Neural crest cell (in vitro differentiated cells): Measurements from ENCODE around the gene IL12RB1. TPM values are rescaled to one million over a fixed set of nuclear protein-coding genes. Genes with fewer than 3 reads are reported as not detected.

Source experiments
- DNase-seq: peaks from one replicate; pipeline ENCODE4 v3.0.0; 2021; ENCODE audit warnings: low read depth, mixed read lengths, low spot score
- H3K27ac Mint-ChIP-seq: one replicate; pipeline ENCODE4 v1.8.0; 2021; ENCODE audit warnings: mild to moderate bottlenecking, mixed read lengths; ENCODE audit not compliant: unreplicated experiment
- H3K27me3 Mint-ChIP-seq: 2 replicates; pipeline ENCODE4 v1.8.0; 2021; ENCODE audit warnings: low read depth, mild to moderate bottlenecking, mixed read lengths
- H3K36me3 Mint-ChIP-seq: 2 replicates; pipeline ENCODE4 v1.8.0; 2021; ENCODE audit warnings: low read depth, mild to moderate bottlenecking, mixed read lengths
- H3K4me1 Mint-ChIP-seq: 2 replicates; pipeline ENCODE4 v1.8.0; 2021; ENCODE audit warnings: mixed read lengths
- H3K4me3 Mint-ChIP-seq: one replicate; pipeline ENCODE4 v1.8.0; 2021; ENCODE audit warnings: mild to moderate bottlenecking, mixed read lengths
- H3K9me3 Mint-ChIP-seq: 2 replicates; pipeline ENCODE4 v1.8.0; 2021; ENCODE audit warnings: mixed read lengths
- CTCF ChIP-seq: fragments of 200-600 bp; sonication (generic); conservative IDR thresholded peaks from 2 replicates; pipeline ENCODE4 v1.5.0; 2021; ENCODE audit warnings: antibody characterized with exemption, mild to moderate bottlenecking
- total RNA-seq: library from RNA; stranded (reverse); gene quantifications from 2 replicates; pipeline ENCODE4 v1.2.1, GENCODE V29; 2021

IL12RB1 gene
- total RNA-seq, 1 donor from 2014 or later, result not detected

GRCh38 chr19:18083929-18084684, 2.6 kb downstream of the IL12RB1 start:
- no peaks in the 10 kb centered on the region for H3K36me3 Mint-ChIP-seq
- peaks cover 9% of the 10 kb centered on the region for H3K9me3 Mint-ChIP-seq
- DNase-seq, result no peak
- H3K27me3 Mint-ChIP-seq, result peaks cover 6% of the 10 kb centered on the region
- H3K4me1 Mint-ChIP-seq, result peaks cover 4% of the 10 kb centered on the region
- no peak overlapping the region for H3K4me3 Mint-ChIP-seq
- no peak overlapping the region for H3K27ac Mint-ChIP-seq
- no peak for TF ChIP-seq CTCF

GRCh38 chr19:18074192-18074591, 12.5 kb downstream of the IL12RB1 start:
- DNase-seq, result no peak
- Mint-ChIP-seq H3K4me3 (no peak overlapping the region), H3K27me3 (peaks cover 3% of the 10 kb centered on the region), H3K4me1 (no peaks in the 10 kb centered on the region), H3K36me3 (no peaks in the 10 kb centered on the region), H3K9me3 (no peaks in the 10 kb centered on the region), H3K27ac (no peak overlapping the region)
- TF ChIP-seq CTCF, result no peak

GRCh38 chr19:18073197-18073596, 13.5 kb downstream of the IL12RB1 start:
- DNase-seq, result no peak
- TF ChIP-seq CTCF, result no peak

GRCh38 chr19:18072335-18072734, 14.4 kb downstream of the IL12RB1 start:
- Mint-ChIP-seq H3K4me3 (no peak overlapping the region), H3K9me3 (no peaks in the 10 kb centered on the region), H3K27ac (no peak overlapping the region), H3K27me3 (peaks cover 3% of the 10 kb centered on the region), H3K4me1 (no peaks in the 10 kb centered on the region), H3K36me3 (no peaks in the 10 kb centered on the region)
- DNase-seq, result no peak
- TF ChIP-seq CTCF, result no peak

More at GRCh38 chr19:18073197-18073596, 13.5 kb downstream of the IL12RB1 start:
- Mint-ChIP-seq H3K4me3 (no peak overlapping the region), H3K27ac (no peak overlapping the region), H3K27me3 (peaks cover 3% of the 10 kb centered on the region), H3K36me3 (no peaks in the 10 kb centered on the region), H3K4me1 (no peaks in the 10 kb centered on the region), H3K9me3 (no peaks in the 10 kb centered on the region)

GRCh38 chr19:18070181-18070580, 16.6 kb downstream of the IL12RB1 start:
- no peak for DNase-seq
- no peaks in the 10 kb centered on the region for H3K36me3 Mint-ChIP-seq
- H3K4me3 Mint-ChIP-seq, result no peak overlapping the region
- TF ChIP-seq CTCF, result no peak
- no peak overlapping the region for H3K27ac Mint-ChIP-seq
- no peaks in the 10 kb centered on the region for H3K4me1 Mint-ChIP-seq
- peaks cover 3% of the 10 kb centered on the region for H3K27me3 Mint-ChIP-seq
- H3K9me3 Mint-ChIP-seq, result no peaks in the 10 kb centered on the region
